H1 (cell line): Measurements from ENCODE around the gene ZMYM3. TPM values are rescaled to one million over a fixed set of nuclear protein-coding genes. Genes with fewer than 3 reads are reported as not detected.

Experiments used
- ASH2L ChIP-seq: fragments of 200-600, 300-600 bp; sonication (generic); IDR thresholded peaks from one replicate; pipeline ENCODE4 v1.7.1; 2017; ENCODE audit warnings: low read length
- CHD2 ChIP-seq: IDR thresholded peaks from 2 replicates; pipeline ENCODE4 v1.6.1; 2012; ENCODE audit warnings: low read length, improper control_type of control experiment
- CTBP2 ChIP-seq: IDR thresholded peaks from 2 replicates; pipeline ENCODE4 v1.7.0; 2011; ENCODE audit warnings: borderline replicate concordance, mild to moderate bottlenecking, moderate library complexity, mixed read lengths, low read length; ENCODE audit not compliant: insufficient read depth, insufficient read length
- CTCF ChIP-seq, 3 experiments: IDR thresholded peaks; 1 replicate in 2 of 3; 2 replicates in 1 of 3; pipeline versions ENCODE4 v1.5.1 to v1.6.1; 2011; ENCODE audit warnings: low read length in 3 of 3, mild to moderate bottlenecking in 3 of 3, inconsistent platforms in 2 of 3, low read depth in 1 of 3, moderate library complexity in 1 of 3; ENCODE audit not compliant: insufficient read depth in 1 of 3; ENCODE audit errors: control extremely low read depth in 1 of 3
- GTF2F1 ChIP-seq: IDR thresholded peaks from 2 replicates; pipeline ENCODE4 v1.6.1; 2012; ENCODE audit warnings: low read depth, low read length, improper control_type of control experiment, borderline replicate concordance
- PHF8 ChIP-seq: fragments of 200-600 bp; sonication (generic); conservative IDR thresholded peaks from 2 replicates; pipeline ENCODE4 v1.7.1; 2012; ENCODE audit warnings: low read depth, mild to moderate bottlenecking, inconsistent platforms, low read length, moderate library complexity
- POLR2AphosphoS5 ChIP-seq: IDR thresholded peaks from 2 replicates; pipeline ENCODE4 v1.6.1; 2011; ENCODE audit warnings: low read depth, low read length
- POU5F1 ChIP-seq: IDR thresholded peaks from 2 replicates; pipeline ENCODE4 v1.6.1; 2011; ENCODE audit warnings: low read depth, mild to moderate bottlenecking, low read length, moderate library complexity
- RBBP5 ChIP-seq: IDR thresholded peaks from 2 replicates; pipeline ENCODE4 v1.7.1; 2012; ENCODE audit warnings: low read depth, mild to moderate bottlenecking, inconsistent platforms, low read length, moderate library complexity, borderline replicate concordance
- SAP30 ChIP-seq: fragments of 300-600 bp; sonication (generic); IDR thresholded peaks from 2 replicates; pipeline ENCODE4 v1.7.1; 2012; ENCODE audit warnings: low read length, moderate library complexity, mild to moderate bottlenecking, inconsistent platforms; ENCODE audit not compliant: insufficient read depth, insufficient replicate concordance
- SIX5 ChIP-seq: IDR thresholded peaks from 2 replicates; pipeline ENCODE4 v1.6.1; 2011; ENCODE audit warnings: mild to moderate bottlenecking, low read depth, low read length
- SP1 ChIP-seq: IDR thresholded peaks from 2 replicates; pipeline ENCODE4 v1.6.1; 2011; ENCODE audit warnings: low read depth, low read length
- SP2 ChIP-seq: IDR thresholded peaks from 2 replicates; pipeline ENCODE4 v1.6.1; 2012; ENCODE audit warnings: mild to moderate bottlenecking, low read length, inconsistent platforms
- SP4 ChIP-seq: IDR thresholded peaks from 2 replicates; pipeline ENCODE4 v1.6.1; 2012; ENCODE audit warnings: low read length, inconsistent platforms
- TAF7 ChIP-seq: optimal IDR thresholded peaks from 2 replicates; pipeline ENCODE3; 2011; ENCODE audit warnings: low read depth, mild to moderate bottlenecking, inconsistent platforms, low read length, moderate library complexity, borderline replicate concordance
- polyA plus RNA-seq, 7 experiments: library from polyadenylated mRNA; depleted of rRNA in 3 of 7; stranded (reverse) in 5 of 7; unstranded in 2 of 7; fragments of >200 nt in 5 of 7; fragments of 200-250 nt in 2 of 7; gene quantifications; 1 replicate in 5 of 7; 2 replicates in 1 of 7; 4 replicates in 1 of 7; pipeline versions ENCODE4 v1.2.1 to v1.2.3, GENCODE V29; 2011 to 2013; ENCODE audit warnings: missing spikeins in 2 of 7, mixed read lengths in 2 of 7
- total RNA-seq: library from RNA; stranded (reverse); fragmentation: NEBNext Ultra II Directional; extraction: Animal tissue kit (Norgen Biotek cat#: 25700); gene quantifications from 2 replicates; pipeline ENCODE4 v1.2.1, GENCODE V29; 2021

The ZMYM3 gene
- total and polyA plus RNA-seq, 2 of the 8 experiments (the other 6 are each of a cell fraction or from before 2014, with no cell fraction given): 56.7 to 82.0 TPM

GRCh38 chrX:71254092-71254963 is at the start of gene ZMYM3 (continued):
- no peak for TF ChIP-seq POU5F1
- peak; percentile 68; the same call in 1 of the 2 replicates for TF ChIP-seq SP1
- TF ChIP-seq TAF7: peak; percentile 37
- peak; percentile 43; the same call in 1 of the 2 replicates for TF ChIP-seq PHF8
- no peak for TF ChIP-seq SP2
- TF ChIP-seq CTCF (IDR thresholded peaks at IDR 0.05; ENCODE audit: control extremely low read depth in 1 of 3, insufficient read depth in 1 of 3, low read depth in 1 of 3, low read length in 3 of 3): no peak
- TF ChIP-seq RBBP5: no peak
- no peak for TF ChIP-seq SAP30
- TF ChIP-seq ASH2L: no peak
- TF ChIP-seq CHD2: peak; percentile 93
- no peak for TF ChIP-seq POLR2AphosphoS5
- no peak for TF ChIP-seq GTF2F1
- TF ChIP-seq SP4: no peak
- no peak for TF ChIP-seq SIX5
- TF ChIP-seq CTBP2: no peak
